Smooth muscle cell (in vitro differentiated cells): ENCODE measurements around the gene GHR. TPM values are rescaled to one million over a fixed set of nuclear protein-coding genes. Genes with fewer than 3 reads are reported as not detected.

ENCODE experiments used
- DNase-seq: peaks from one replicate; lab custom pipeline; 2025; ENCODE audit not compliant: unreplicated experiment; lab: John Stamatoyannopoulos, UW
- H2AFZ ChIP-seq: fragments of 200-600 bp; sonication (generic); 2 replicates; pipeline ENCODE4 v1.6.0; 2016; ENCODE audit warnings: antibody characterized with exemption, low read depth, mild to moderate bottlenecking
- H3F3A ChIP-seq: fragments of 200-600 bp; sonication (generic); 2 replicates; pipeline ENCODE4 v1.6.0; 2017; ENCODE audit warnings: antibody characterized with exemption, low read depth
- H3K27ac ChIP-seq: fragments of 200-600 bp; sonication (generic); 2 replicates; pipeline ENCODE4 v1.5.1; 2016; ENCODE audit warnings: low read depth, mild to moderate bottlenecking
- H3K27me3 ChIP-seq: fragments of 200-600 bp; sonication (generic); 2 replicates; pipeline ENCODE4 v1.6.1; 2016; ENCODE audit warnings: low read depth, mild to moderate bottlenecking
- H3K36me3 ChIP-seq: fragments of 200-600 bp; sonication (generic); 2 replicates; pipeline ENCODE4 v1.5.1; 2016; ENCODE audit warnings: low read depth
- H3K4me1 ChIP-seq: fragments of 200-600 bp; sonication (generic); 2 replicates; pipeline ENCODE4 v1.5.1; 2016; ENCODE audit warnings: low read depth
- H3K4me2 ChIP-seq: fragments of 200-600 bp; sonication (generic); 2 replicates; pipeline ENCODE4 v1.6.0; 2016; ENCODE audit warnings: mild to moderate bottlenecking
- H3K4me3 ChIP-seq: fragments of 200-600 bp; sonication (generic); 2 replicates; pipeline ENCODE4 v1.5.1; 2016; ENCODE audit warnings: mild to moderate bottlenecking
- H3K79me2 ChIP-seq: fragments of 200-600 bp; sonication (generic); 2 replicates; pipeline ENCODE4 v1.6.0; 2016; ENCODE audit warnings: low read depth, mild to moderate bottlenecking
- H3K9ac ChIP-seq: fragments of 200-600 bp; sonication (generic); 2 replicates; pipeline ENCODE4 v1.6.0; 2016; ENCODE audit warnings: low read depth
- H3K9me3 ChIP-seq: fragments of 200-600 bp; sonication (generic); replicated peaks from 2 replicates; pipeline ENCODE4 v1.5.1; 2016; ENCODE audit warnings: low read depth
- H4K20me1 ChIP-seq: fragments of 200-600 bp; sonication (generic); 2 replicates; pipeline ENCODE4 v1.6.0; 2016; ENCODE audit warnings: low read depth
- CTCF ChIP-seq: fragments of 200-600 bp; sonication (generic); IDR thresholded peaks from 2 replicates; pipeline ENCODE4 v1.5.1; 2017; ENCODE audit warnings: borderline replicate concordance, mild to moderate bottlenecking, antibody characterized with exemption; ENCODE audit not compliant: insufficient read depth, poor library complexity, severe bottlenecking
- WGBS: methylation state at CpG from one replicate; pipeline ENCODE4 v1.1.7; 2016; ENCODE audit warnings: low lambda C conversion rate; 5-methylcytosine and 5-hydroxymethylcytosine counted together
- polyA plus RNA-seq: library from polyadenylated mRNA; unstranded; fragments of >200 nt; fragmentation: Nextera tagmentation; extraction: Ambion mirVana; gene quantifications from 2 replicates; pipeline ENCODE4 v1.2.1, GENCODE V29; 2016
- total RNA-seq: library from RNA; depleted of rRNA; stranded (reverse); fragments of >200 nt; gene quantifications from 2 replicates; pipeline ENCODE4 v1.2.3, GENCODE V29; 2014

GHR gene
- total and polyA plus RNA-seq, 2 experiments from 2014 or later, result 2.1 to 4.3 TPM

GRCh38 chr5:42454216-42454995, 31.2 kb downstream of the GHR start:
- Histone ChIP-seq H3K79me2 (no peaks in the 10 kb centered on the region), H4K20me1 (no peaks in the 10 kb centered on the region), H3K9me3 (no peaks in the 10 kb centered on the region), H3K9ac (no peak overlapping the region), H3K4me2 (no peak overlapping the region), H3K4me1 (no peaks in the 10 kb centered on the region), H3K27ac (no peak overlapping the region), H3K4me3 (no peak overlapping the region), H3F3A (no peaks in the 10 kb centered on the region), H3K27me3 (no peaks in the 10 kb centered on the region), H3K36me3 (no peaks in the 10 kb centered on the region), H2AFZ (no peak overlapping the region)
- no peak for TF ChIP-seq CTCF
- DNase-seq, result no peak
- WGBS, result 91% methylated on average over 5 of the region's 5 CpGs

GRCh38 chr5:42461033-42461432, 37.8 kb downstream of the GHR start:
- Histone ChIP-seq H3K36me3 (no peaks in the 10 kb centered on the region), H3K4me3 (no peak overlapping the region), H3K79me2 (no peaks in the 10 kb centered on the region), H3K4me1 (no peaks in the 10 kb centered on the region), H3F3A (no peaks in the 10 kb centered on the region), H3K9ac (no peak overlapping the region), H2AFZ (no peak overlapping the region), H3K9me3 (no peaks in the 10 kb centered on the region), H3K4me2 (no peak overlapping the region), H4K20me1 (no peaks in the 10 kb centered on the region), H3K27ac (no peak overlapping the region), H3K27me3 (no peaks in the 10 kb centered on the region)
- WGBS, result 96% methylated on average over 1 of the region's 1 CpG
- DNase-seq, result no peak
- no peak for TF ChIP-seq CTCF

GRCh38 chr5:42461507-42461906, 38.3 kb downstream of the GHR start:
- H3K4me3 ChIP-seq, result no peak overlapping the region
- no peak overlapping the region for H3K27ac ChIP-seq
- H3K9ac ChIP-seq, result no peak overlapping the region
- no peak for TF ChIP-seq CTCF
- no peaks in the 10 kb centered on the region for H3K4me1 ChIP-seq
- no peak overlapping the region for H2AFZ ChIP-seq
- no peaks in the 10 kb centered on the region for H3F3A ChIP-seq
- no peaks in the 10 kb centered on the region for H3K27me3 ChIP-seq
- 78% methylated on average over 1 of the region's 1 CpG for WGBS
- H3K79me2 ChIP-seq, result no peaks in the 10 kb centered on the region
- H3K4me2 ChIP-seq, result no peak overlapping the region
- no peaks in the 10 kb centered on the region for H3K36me3 ChIP-seq
- H4K20me1 ChIP-seq, result no peaks in the 10 kb centered on the region
- DNase-seq, result no peak
- no peaks in the 10 kb centered on the region for H3K9me3 ChIP-seq

- Histone ChIP-seq H3K9me3 (no peaks in the 10 kb centered on the region), H3F3A (no peaks in the 10 kb centered on the region), H3K27me3 (no peaks in the 10 kb centered on the region), H3K4me2 (no peak overlapping the region), H3K4me1 (no peaks in the 10 kb centered on the region), H2AFZ (no peak overlapping the region), H4K20me1 (no peaks in the 10 kb centered on the region), H3K27ac (no peak overlapping the region), H3K36me3 (no peaks in the 10 kb centered on the region), H3K79me2 (no peaks in the 10 kb centered on the region), H3K9ac (no peak overlapping the region), H3K4me3 (no peak overlapping the region)
- TF ChIP-seq CTCF, result no peak
- WGBS, result 70% methylated on average over 2 of the region's 2 CpGs
- DNase-seq, result no peak
Observed at GRCh38 chr5:42462083-42462482, 38.8 kb downstream of the GHR start.
